Epidermal melanocyte (primary cell): ENCODE data around the gene RELN.

Experiments used
- DNase-seq: peaks from one replicate; pipeline ENCODE4 v3.0.0; 2011; ENCODE audit warnings: low spot score; ENCODE audit not compliant: insufficient read length

The RELN gene

DNA sequence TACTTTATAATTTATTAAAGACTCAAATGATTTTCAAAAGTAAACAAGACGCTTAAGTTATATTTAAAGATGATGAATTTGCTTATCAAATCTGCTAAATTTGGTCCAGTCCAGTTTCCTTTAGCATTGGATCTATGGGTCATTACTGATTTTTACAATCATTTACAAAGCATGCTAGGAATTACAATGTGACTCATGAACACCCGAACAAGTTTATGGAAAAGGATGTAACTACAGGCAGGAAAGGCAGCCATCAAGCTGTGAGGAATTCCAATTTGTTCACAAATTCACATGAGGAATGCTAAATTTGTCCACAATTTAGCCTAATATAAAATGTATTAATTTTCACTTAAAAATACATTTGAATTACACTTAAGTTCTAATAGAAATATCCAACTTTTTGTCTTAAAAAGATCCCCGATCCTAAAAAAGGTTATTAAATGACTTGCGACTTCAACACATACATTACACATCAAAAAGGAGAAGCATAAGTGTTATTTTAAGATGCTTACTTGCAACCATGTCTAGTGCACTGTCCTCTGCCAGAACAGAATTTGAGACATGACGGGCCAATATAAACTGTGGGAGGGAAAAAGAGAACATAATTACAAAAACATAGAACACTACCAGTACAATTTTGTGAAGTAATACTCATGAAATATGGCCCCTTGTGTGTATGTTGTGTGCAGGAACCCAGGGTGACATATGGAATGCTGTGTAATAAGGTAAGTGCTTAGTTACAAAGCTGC is 349.3 kb downstream of the RELN start:
- no peak for DNase-seq

GRCh38 chr7:103637726-103638125 is 351.7 kb downstream of the RELN start:
- DNase-seq, result no peak

- no peak for DNase-seq
Measured at GRCh38 chr7:103637094-103637493, 352.4 kb downstream of the RELN start.

DNA sequence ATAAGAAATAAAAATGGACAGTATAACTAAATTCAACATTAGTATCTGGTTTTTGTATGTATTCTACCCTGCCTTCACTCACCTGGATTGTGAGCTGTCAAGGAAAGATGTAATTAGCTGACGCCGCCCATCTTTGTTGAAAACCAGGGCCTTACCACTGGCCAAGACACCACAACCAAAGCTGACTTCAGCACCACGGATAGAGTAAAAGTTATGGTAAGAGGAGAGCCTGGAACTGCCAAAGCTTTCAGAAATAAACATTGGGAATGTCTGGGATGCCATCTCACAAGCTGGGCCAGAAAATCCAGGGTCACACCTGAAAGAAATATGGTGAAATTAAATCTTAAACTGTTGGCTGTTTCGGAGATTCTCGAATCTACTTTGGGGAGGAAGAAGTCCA is 353.3 kb downstream of the RELN start:
- no peak for DNase-seq

DNA sequence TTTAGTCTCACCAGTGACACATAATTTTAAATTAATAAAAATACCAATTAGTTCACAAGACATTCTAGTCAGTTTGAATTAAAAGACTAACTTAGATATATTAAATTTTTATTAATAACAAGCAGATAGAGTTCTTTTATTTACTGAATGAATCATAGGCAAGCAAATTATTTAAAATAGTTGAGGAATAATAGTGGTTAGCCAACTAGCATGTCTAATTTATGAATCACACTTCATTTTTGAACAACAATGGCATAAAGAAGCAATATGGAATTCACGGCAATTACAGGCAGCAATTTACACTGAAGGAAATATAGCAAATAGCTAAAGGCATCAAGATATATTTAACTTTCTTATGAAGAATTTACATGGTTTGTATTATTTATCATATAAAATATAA is 356.5 kb downstream of the RELN start:
- DNase-seq, result no peak

DNA sequence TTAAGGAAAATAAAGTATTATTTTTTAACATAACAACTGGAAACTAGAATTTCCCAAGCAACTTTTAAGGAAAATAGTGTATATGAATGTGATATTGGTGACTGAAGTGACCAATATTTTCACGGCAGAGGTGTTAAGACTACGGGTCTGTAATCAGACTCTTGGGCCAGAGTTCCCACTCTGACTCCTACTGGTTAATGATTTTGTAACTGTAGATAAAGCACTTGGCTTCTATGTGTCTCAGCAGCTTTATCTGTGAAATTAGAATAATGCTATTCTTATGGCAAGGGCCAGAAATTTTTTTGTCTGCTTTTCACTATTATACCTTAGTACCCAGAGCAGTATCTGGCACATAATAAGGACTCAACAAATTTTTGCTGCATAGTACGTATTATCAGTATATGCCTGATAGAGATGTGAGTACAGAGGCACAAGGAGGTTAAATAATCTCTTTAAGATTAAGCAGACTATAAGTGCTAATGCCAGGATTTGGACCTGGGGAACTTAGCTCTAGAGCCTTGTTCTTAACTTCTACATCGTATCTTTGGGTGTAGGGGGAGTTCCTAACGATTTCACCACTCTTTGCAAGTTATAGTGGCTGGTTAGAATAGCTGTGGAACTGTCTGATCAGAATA is 357.3 kb downstream of the RELN start:
- DNase-seq, result no peak

- DNase-seq, result no peak
Measured at GRCh38 chr7:103630318-103630717, 359.1 kb downstream of the RELN start.

- no peak for DNase-seq
Measured at GRCh38 chr7:103628742-103629141, 360.7 kb downstream of the RELN start.

DNA sequence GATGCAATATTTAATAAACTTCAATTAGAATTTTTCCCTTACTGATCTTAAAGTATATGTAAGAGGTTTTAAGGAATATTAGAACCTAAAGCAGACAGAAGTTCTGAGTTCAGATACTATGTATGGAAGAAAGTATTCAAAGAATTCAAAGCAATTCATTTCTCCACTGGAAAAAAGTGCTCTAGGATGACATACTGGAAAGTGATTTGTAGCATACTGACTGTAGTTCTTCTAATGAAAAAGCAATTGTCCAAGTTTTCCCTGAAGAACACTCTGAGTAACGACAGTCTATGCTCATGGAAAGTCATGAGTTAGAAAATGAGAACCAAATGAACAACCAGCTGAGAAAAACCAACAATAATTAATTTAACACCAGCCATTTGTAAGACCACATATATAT is 362.7 kb downstream of the RELN start:
- DNase-seq, result no peak

DNA sequence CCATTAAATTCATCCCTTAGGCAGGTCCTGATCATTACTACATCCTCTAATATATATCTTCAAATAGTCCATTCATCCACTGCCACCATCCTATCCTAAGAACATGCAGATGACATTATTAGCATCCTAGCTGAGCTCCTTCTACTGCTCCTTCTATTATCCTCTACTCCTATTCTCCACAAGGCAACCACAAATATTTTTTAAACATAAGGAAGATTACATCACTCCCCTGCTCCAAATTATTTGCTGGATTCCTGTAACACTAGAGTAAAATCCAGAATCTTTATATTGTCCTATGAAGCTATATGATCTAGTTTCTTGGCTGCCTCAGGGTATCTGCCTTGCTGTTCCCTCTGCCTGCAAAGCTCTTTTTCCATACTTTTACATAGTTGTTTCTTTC is 367.2 kb downstream of the RELN start:
- no peak for DNase-seq

- no peak for DNase-seq
Measured at GRCh38 chr7:103613655-103614642, 375.5 kb downstream of the RELN start.

- DNase-seq, result no peak
Measured at GRCh38 chr7:103609778-103610177, 379.7 kb downstream of the RELN start.

GRCh38 chr7:103605640-103606039 is 383.8 kb downstream of the RELN start:
- DNase-seq, result no peak

GRCh38 chr7:103598326-103598905 is 391.0 kb downstream of the RELN start:
- no peak for DNase-seq

DNA sequence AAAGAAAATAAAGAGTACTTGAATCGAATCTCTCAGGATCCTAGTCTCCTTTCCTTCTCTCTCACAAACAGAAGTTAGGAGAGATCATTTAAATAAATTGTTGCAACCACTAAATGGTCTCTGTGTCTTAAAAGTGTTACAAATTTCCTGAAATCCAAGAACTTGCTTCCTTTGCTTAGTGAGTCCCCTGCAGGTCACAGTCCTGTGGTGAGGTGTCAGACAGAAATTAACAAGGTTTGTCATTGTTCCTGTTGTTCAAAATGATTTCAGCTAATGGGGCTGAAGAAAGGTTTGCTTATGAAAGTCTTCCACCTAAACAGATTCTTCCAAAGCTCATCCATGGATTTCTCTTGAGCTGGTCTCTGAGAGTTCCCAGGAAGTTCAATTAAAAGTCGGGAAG is 391.9 kb downstream of the RELN start:
- DNase-seq, result no peak

DNA sequence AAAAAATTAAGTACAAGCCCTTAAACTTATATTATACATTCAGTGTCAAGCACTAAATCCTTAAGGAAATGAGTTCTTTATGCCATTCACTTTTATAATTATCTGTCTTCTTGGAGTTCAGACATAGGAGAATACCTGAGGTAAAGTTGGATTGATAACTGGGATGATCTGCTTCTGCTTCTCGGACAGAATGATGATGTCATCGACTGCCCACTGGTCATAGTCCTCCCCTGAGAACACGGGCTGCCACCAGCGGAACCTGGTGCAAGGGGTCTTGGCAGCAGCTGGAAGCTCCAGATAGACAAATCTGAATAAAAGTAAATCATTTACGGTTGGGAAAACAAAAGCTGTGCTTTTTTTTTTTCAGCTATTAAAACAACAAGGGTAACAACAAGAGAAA is 395.3 kb downstream of the RELN start:
- DNase-seq, result no peak

- no peak for DNase-seq
Measured at GRCh38 chr7:103593691-103594090, 395.8 kb downstream of the RELN start.

- no peak for DNase-seq
Measured at GRCh38 chr7:103592844-103593243, 396.6 kb downstream of the RELN start.

DNA sequence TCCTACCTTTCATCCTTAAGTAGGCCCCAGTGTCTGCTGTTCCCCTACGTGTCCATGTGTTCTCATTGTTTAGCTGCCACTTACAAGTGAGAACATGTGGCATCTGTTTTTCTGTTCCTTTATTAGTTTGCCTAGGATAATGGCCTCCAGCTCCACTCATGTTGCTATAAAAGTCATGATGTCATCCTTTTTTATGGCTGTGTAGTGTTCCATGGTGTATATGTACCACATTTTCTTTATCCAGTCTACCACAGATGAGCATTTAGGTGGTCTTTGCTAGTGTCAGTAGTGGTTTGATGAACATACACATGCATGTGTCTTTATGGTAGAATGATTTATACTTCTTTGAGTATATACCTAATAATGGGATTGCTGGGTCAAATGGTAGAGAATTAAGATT is 397.3 kb downstream of the RELN start:
- DNase-seq, result no peak

DNA sequence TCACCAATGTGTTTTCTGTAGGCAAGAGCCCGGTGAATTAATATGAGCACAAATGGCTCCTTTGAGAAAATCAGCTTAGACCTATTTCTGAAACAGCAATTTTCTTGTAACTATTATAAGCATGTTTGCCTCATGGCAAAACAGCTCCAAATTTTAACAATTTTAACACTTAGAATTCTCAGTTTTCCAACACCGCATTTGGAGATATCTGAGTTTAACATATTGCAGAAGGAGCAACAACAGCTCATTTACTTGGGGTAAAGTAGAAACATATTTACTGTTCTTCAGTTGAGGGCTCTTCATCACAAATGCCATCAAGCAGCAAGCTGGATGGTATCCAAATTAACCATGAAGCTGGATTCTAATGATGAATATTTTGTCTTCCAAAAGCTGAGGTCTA is 409.4 kb downstream of the RELN start:
- DNase-seq, result no peak

DNA sequence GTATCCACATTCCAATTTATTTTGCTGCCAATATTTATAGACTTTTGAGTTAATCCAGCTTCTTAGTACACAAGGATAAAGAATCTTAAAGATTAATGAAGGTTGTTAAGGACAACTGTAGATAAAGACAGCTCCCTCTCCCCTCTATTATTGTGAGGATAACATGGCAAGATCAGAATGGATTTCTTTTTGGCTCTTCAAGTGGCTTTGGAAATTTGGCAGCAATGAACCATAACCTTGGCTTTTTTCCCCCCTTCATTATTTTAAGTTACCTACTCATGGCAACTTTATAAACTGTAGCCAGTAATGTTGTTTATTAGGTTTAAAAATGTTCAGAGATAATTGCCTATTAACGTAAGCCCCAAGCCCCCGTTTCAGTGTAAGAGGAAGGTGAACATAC is 412.4 kb downstream of the RELN start:
- DNase-seq, result no peak

- DNase-seq, result no peak
Measured at GRCh38 chr7:103576641-103577040, 412.8 kb downstream of the RELN start.
